Measurements from ENCODE around the gene FGF3. TPM values are rescaled to one million over a fixed set of nuclear protein-coding genes. Genes with fewer than 3 reads are reported as not detected.

The FGF3 gene
- total RNA-seq, 1 donor from 2014 or later = not detected

- Histone ChIP-seq H3K9me3 (no peaks in the 10 kb centered on the region), H3K36me3 (no peaks in the 10 kb centered on the region), H3K27ac (no peak overlapping the region), H3K4me3 (no peak overlapping the region), H3K4me1 (no peaks in the 10 kb centered on the region), H3K27me3 (peaks cover 24% of the 10 kb centered on the region)
- DNase-seq = no peak
- TF ChIP-seq CTCF (IDR thresholded peaks at IDR 0.05) = no peak
- no peak for ATAC-seq
- intact Hi-C loops (cut with DNase I) = no loop called here
Observed at GRCh38 chr11:69861901-69862300, 42.7 kb upstream of the FGF3 start.

DNA sequence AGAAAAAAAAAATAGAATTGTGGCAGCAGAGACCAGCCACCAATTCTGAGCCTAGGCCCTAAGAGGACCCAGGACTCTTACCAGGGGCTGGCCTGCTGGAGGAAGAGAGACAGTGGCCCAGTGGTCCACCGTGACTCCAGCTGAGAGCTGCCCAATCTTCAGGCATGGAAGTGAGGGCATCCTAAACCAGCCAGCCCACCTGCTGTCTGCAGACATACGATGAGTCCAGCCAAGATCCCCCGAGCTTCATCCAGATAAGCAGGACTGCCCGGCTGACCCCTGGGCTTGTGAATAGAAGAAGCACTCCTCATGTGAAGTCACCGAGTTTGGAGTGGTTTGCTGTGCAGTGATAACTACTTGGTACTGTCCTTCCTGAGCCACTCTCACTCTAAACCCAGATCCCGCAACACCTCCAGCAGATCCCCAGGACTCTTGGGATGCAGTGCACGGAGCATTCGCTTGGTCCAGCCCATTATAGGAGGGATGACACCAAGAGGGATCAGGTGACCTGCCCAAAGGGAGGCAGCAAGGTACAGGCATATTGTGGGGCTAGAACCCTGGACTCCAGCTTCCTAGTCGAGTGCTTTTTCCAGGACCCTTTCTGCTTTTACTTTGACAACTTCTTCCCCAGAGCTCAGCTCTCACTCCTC lies 41.7 kb upstream of the FGF3 start:
- Histone ChIP-seq H3K9me3 (no peaks in the 10 kb centered on the region), H3K27ac (no peak overlapping the region), H3K4me1 (no peaks in the 10 kb centered on the region), H3K36me3 (no peaks in the 10 kb centered on the region), H3K4me3 (no peak overlapping the region), H3K27me3 (peaks cover 30% of the 10 kb centered on the region)
- DNase-seq = no peak
- intact Hi-C loops (cut with DNase I) = no loop called here
- ATAC-seq = no peak
- no peak for TF ChIP-seq CTCF (IDR thresholded peaks at IDR 0.05)

- no peak for TF ChIP-seq CTCF (IDR thresholded peaks at IDR 0.05)
- Histone ChIP-seq H3K4me1 (no peaks in the 10 kb centered on the region), H3K9me3 (no peaks in the 10 kb centered on the region), H3K36me3 (no peaks in the 10 kb centered on the region), H3K27me3 (peaks cover 30% of the 10 kb centered on the region), H3K27ac (no peak overlapping the region), H3K4me3 (no peak overlapping the region)
- intact Hi-C loops (cut with DNase I) = no loop called here
- DNase-seq (no peak), ATAC-seq (no peak)
Observed at GRCh38 chr11:69860244-69860643, 41.0 kb upstream of the FGF3 start.

DNA sequence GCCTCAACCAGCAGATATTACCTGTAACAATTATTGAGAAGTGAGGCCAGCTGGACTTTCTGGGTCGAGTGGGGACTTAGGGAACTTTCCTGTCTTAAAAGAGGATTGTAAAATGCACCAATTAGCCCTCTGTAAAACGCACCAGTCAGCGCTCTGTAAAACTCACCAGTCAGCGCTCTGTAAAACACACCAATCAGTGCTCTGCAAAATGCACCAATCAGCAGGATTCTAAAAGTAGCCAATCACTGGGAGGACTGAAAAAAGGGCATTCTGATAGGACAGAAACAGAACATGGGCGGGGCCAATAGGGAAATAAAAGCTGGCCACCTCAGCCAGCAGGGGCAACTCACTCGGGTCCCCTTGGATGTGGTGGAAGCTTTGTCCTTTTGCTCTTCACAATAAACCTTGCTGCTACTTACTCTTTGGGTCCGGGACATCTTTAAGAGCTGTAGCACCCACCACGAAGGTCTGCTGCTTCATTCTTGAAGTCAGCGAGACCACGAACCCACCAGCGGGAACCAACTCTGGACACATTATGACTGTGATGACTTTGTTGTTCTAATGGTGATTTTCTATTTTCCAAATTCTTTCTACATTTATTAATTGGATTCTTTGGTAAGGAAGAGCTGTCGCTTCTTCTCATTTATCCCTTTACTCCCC lies 40.2 kb upstream of the FGF3 start:
- TF ChIP-seq CTCF (IDR thresholded peaks at IDR 0.05) = no peak
- intact Hi-C loops (cut with DNase I) = no loop called here
- DNase-seq = no peak
- no peak overlapping the region for H3K4me3 ChIP-seq
- H3K27me3 ChIP-seq = peaks cover 23% of the 10 kb centered on the region
- no peaks in the 10 kb centered on the region for H3K36me3 ChIP-seq
- no peaks in the 10 kb centered on the region for H3K4me1 ChIP-seq
- no peak overlapping the region for H3K27ac ChIP-seq
- H3K9me3 ChIP-seq = no peaks in the 10 kb centered on the region
- ATAC-seq = no peak

DNA sequence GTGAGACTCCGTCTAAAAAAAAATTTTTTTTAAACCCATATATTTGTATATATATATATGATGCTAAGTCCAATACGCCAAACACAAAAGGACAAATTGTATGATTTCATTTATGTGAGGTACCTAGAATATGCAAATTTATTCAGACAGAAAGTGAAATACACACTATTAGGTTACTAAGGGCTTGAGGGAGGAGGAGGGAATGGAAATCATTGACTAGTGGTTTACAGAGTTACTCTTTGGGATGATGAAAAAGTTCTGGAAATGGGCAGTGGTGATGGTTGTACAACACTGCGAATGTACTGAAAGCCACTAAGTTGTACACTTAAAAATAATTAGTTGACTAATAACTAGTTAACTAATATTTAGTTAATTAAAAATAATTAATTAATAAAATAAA lies 36.2 kb upstream of the FGF3 start:
- Histone ChIP-seq H3K27ac (no peak overlapping the region), H3K4me1 (no peaks in the 10 kb centered on the region), H3K4me3 (no peak overlapping the region), H3K27me3 (peaks cover 17% of the 10 kb centered on the region), H3K36me3 (no peaks in the 10 kb centered on the region), H3K9me3 (no peaks in the 10 kb centered on the region)
- no peak for TF ChIP-seq CTCF (IDR thresholded peaks at IDR 0.05)
- ATAC-seq (no peak), DNase-seq (no peak)
- intact Hi-C loops (cut with DNase I) = no loop called here

Data from upper lobe of right lung (tissue), 1 donor.